KOPT-K1 (cell line): Measurements from ENCODE around the gene PTPRU.
"Not testable (repeated sequence)": the region's sequence is repeated elsewhere in the genome, so short reads cannot be mapped to it uniquely, and the experiment has no call there.

Experiments used
- H3K27ac ChIP-seq: fragments of 200-600 bp; sonication (generic); 2 replicates; pipeline ENCODE4 v1.5.1; 2016; ENCODE audit warnings: antibody characterized with exemption, mild to moderate bottlenecking, low read depth, low read length; ENCODE audit not compliant: poor library complexity, severe bottlenecking
- H3K36me3 ChIP-seq: fragments of 200-600 bp; sonication (generic); 2 replicates; pipeline ENCODE4 v1.5.1; 2017; ENCODE audit warnings: antibody characterized with exemption, mild to moderate bottlenecking, low read length, moderate library complexity; ENCODE audit not compliant: insufficient read depth
- H3K9me3 ChIP-seq: fragments of 200-600 bp; sonication (generic); 2 replicates; pipeline ENCODE4 v1.5.1; 2017; ENCODE audit warnings: antibody characterized with exemption, low read length, mild to moderate bottlenecking; ENCODE audit not compliant: insufficient read depth, poor library complexity, severe bottlenecking

The PTPRU gene

GRCh38 chr1:29299446-29299845 lies 63.1 kb downstream of the PTPRU start:
- Histone ChIP-seq H3K36me3 (no peaks in the 10 kb centered on the region), H3K27ac (peak overlapping the region; percentile 27), H3K9me3 (no peaks in the 10 kb centered on the region)

- not testable (repeated sequence) for H3K9me3 ChIP-seq, H3K36me3 ChIP-seq, H3K27ac ChIP-seq
These were observed 65.4 kb downstream of the PTPRU start for GRCh38 chr1:29301732-29302131.

DNA sequence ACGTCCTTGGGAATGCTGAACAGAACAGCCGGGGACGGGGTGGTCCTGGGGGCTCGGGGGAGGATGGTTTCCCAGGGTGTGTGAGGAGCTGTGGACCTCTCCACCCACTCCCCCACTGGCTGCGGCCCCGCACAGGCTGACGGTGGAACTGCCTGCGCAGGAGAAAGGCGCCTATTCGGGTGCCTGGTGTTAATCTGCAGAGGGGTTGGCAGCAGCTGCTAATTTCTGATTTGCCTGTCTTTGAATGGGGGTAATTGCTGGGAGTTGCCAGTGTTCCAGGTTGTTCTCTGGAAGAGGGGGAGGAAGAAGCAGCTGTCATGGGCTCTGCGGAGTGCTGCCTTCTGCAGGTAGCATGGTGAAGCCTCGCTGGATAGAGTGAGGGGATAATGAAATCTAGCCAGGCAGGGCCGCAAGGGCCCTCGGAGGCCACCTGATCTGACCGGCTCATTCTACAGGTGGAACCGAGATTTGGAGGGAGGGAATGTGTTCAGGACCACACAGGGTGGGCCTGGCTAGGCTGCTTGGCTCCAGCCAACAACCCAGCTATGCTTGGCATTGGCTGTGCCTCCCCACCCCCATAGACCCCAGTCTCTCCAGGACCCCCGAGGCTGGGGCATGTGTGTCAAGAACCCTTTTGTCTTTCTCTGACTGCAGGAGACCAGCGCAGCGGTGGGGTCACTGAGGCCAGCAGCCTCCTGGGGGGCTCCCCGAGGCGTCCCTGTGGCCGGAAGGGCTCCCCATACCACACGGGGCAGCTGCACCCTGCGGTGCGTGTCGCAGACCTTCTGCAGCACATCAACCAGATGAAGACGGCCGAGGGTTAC lies 67.1 kb downstream of the PTPRU start:
- H3K36me3 ChIP-seq = no peaks in the 10 kb centered on the region; the same call in 1 of the 2 replicates

DNA sequence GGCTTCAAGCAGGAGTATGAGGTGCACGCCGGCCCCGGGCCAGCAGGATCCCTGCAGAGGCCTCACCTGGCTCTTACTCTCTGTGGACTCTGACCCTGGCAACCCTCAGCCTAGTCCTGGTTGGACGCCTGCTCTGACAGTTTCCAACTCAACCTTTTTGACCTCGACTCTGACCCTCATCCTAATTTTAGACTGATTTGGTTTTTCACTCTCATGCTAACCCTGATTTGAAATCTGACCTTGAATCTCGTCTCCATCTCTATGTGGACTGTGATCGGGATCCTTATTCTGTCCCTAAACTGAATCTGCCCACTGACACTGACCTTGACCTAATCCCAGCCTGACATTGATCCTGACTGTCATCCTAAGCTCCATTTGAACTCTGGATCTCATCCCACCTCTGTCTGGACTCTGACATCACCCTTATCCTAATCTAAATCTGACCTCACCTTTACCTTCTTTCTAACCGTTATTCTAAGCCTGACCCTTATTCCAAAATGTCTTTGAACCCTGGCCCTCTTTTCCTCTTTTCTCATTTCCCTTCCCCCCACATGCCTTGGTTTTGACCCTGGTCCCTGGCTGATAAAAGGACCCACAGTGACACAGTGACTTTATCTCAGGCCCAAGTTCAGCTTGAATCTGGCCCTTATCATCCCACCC lies 67.8 kb downstream of the PTPRU start:
- no peaks in the 10 kb centered on the region for H3K9me3 ChIP-seq
- H3K27ac ChIP-seq = no peak overlapping the region
- no peaks in the 10 kb centered on the region; the same call in 1 of the 2 replicates for H3K36me3 ChIP-seq

More for the DNA sequence above, 67.1 kb downstream of the PTPRU start:
- Histone ChIP-seq H3K27ac (no peak overlapping the region), H3K9me3 (no peaks in the 10 kb centered on the region)

DNA sequence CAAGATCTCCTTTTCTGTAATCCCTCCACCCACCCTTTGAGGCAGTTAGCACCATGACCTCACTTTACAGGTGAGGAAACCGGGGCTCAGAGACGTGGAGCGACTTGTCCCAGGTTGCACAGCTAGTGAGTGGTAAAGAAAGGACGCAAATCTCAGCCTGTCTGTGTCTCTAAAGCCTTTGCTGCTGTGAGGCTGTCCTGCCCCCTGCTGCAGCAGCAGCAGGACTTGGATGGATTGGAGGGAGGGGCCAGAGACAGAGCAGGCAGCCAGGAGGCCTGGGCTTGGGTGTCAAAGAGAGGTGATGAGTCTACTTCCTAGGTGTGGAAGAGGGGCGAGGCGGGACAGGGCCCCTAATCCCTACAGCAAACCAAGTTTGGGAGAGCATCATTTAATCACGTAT lies 69.6 kb downstream of the PTPRU start:
- H3K9me3 ChIP-seq = no peaks in the 10 kb centered on the region
- no peaks in the 10 kb centered on the region; the same call in 1 of the 2 replicates for H3K36me3 ChIP-seq
- H3K27ac ChIP-seq = no peak overlapping the region

GRCh38 chr1:29306471-29307140 lies 70.3 kb downstream of the PTPRU start:
- Histone ChIP-seq H3K9me3 (no peaks in the 10 kb centered on the region), H3K27ac (no peak overlapping the region), H3K36me3 (no peaks in the 10 kb centered on the region; the same call in 1 of the 2 replicates)

GRCh38 chr1:29309075-29309474 lies 72.8 kb downstream of the PTPRU start:
- H3K27ac ChIP-seq = no peak overlapping the region
- H3K9me3 ChIP-seq = no peaks in the 10 kb centered on the region
- peaks cover 3% of the 10 kb centered on the region; the same call in 1 of the 2 replicates for H3K36me3 ChIP-seq

GRCh38 chr1:29309621-29310020 lies 73.3 kb downstream of the PTPRU start:
- H3K9me3 ChIP-seq = no peaks in the 10 kb centered on the region
- no peak overlapping the region for H3K27ac ChIP-seq
- peaks cover 3% of the 10 kb centered on the region; the same call in 1 of the 2 replicates for H3K36me3 ChIP-seq

DNA sequence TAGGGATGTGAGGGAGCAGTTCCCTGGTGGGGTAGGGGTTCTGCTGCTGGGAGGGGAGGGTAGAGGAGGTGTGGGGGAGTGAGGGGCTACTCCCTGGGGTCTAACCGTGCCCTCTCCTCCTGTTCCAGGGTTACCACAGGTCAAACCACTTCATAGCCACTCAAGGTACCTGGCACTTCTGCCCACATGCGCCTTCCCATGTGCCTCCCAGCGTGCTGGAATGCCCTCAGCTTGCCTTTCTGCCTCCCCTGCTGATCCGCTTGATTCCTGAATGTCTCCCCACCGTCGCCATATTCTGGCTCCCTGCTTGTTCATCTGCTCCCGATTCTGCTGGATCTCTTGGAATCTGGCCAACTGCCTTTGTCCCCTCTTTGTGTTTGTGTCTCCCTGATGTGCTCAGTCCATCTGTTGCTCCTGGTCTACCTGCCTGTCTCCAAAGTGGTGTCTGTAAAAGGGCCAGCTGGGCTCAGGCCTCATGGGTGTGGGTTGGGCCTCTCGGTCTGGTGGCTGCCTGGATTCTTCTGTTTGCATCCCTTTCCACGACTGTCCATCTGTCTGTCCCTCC lies 74.4 kb downstream of the PTPRU start:
- peaks cover 11% of the 10 kb centered on the region; the same call in 1 of the 2 replicates for H3K36me3 ChIP-seq
- no peaks in the 10 kb centered on the region for H3K9me3 ChIP-seq
- no peak overlapping the region for H3K27ac ChIP-seq

DNA sequence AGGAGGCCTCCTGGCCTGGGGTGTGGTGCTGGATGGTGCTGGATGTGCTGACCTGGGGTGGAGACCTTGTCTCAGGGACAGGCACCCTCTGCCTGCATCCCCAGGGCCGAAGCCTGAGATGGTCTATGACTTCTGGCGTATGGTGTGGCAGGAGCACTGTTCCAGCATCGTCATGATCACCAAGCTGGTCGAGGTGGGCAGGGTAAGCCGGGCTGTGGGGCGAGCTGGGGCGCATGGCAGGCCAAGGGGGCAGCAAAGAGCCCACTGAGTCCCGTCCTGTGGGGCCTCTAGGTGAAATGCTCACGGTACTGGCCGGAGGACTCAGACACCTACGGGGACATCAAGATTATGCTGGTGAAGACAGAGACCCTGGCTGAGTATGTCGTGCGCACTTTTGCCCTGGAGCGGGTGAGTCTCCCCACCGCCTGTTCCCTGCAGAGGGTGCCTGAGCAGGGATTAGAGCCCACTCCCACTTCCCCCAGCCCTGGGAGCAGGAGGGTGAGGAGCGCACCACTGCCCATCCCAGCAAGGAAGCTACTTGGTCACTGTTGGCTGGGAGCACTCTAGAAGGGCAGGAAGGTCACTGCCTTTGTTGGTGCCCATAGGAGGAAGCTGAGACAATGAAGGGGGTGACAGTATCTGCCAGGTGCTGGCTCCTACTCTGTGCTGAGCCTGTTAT lies 75.2 kb downstream of the PTPRU start:
- Histone ChIP-seq H3K36me3 (peaks cover 11% of the 10 kb centered on the region; the same call in 1 of the 2 replicates), H3K27ac (no peak overlapping the region), H3K9me3 (no peaks in the 10 kb centered on the region)

- Histone ChIP-seq H3K27ac (no peak overlapping the region), H3K9me3 (no peaks in the 10 kb centered on the region), H3K36me3 (peaks cover 11% of the 10 kb centered on the region; the same call in 1 of the 2 replicates)
These were observed 76.4 kb downstream of the PTPRU start for GRCh38 chr1:29312469-29313461.

GRCh38 chr1:29314685-29315084 lies 78.4 kb downstream of the PTPRU start:
- H3K9me3 ChIP-seq, H3K27ac ChIP-seq: not testable (repeated sequence)
- H3K36me3 ChIP-seq = peaks cover 11% of the 10 kb centered on the region; the same call in 1 of the 2 replicates

- Histone ChIP-seq H3K36me3 (peaks cover 11% of the 10 kb centered on the region; the same call in 1 of the 2 replicates), H3K9me3 (no peaks in the 10 kb centered on the region), H3K27ac (no peak overlapping the region)
These were observed 78.9 kb downstream of the PTPRU start for GRCh38 chr1:29315262-29315661.
